ENCODE data around the gene SPON2. TPM values are rescaled to one million over a fixed set of nuclear protein-coding genes. Genes with fewer than 3 reads are reported as not detected.
"Not testable (repeated sequence)": the region's sequence is repeated elsewhere in the genome, so short reads cannot be mapped to it uniquely, and the experiment has no call there.

Gene SPON2
- total RNA-seq, 2 donors from 2014 or later = 7.0 to 17.4 TPM

DNA sequence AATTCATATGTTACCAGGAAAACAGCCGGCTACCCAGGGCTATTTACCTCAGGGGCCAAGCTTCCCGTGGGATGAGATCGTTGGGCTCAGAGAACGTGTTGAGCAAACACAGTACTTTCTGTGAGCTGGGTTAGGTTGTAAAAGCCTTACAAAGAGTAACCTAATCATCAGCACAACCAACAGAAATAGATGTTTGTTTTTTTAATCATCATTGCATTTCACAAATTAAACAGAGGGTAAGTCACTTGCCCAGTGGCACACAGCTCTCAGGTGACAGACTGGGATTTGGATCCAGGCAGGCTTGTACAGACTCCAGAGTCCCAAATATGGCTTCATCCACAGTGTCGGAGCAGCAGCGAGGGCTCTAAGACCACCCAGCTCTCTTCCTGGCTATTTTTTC, 20.1 kb downstream of the SPON2 start:
- no peaks in the 10 kb centered on the region for H3K36me3 Mint-ChIP-seq
- ATAC-seq (no peak), DNase-seq (ENCODE audit: low spot score in 2 of 2) (no peak)
- no peaks in the 10 kb centered on the region for H3K9me3 Mint-ChIP-seq
- H3K27ac Mint-ChIP-seq = no peak overlapping the region

DNA sequence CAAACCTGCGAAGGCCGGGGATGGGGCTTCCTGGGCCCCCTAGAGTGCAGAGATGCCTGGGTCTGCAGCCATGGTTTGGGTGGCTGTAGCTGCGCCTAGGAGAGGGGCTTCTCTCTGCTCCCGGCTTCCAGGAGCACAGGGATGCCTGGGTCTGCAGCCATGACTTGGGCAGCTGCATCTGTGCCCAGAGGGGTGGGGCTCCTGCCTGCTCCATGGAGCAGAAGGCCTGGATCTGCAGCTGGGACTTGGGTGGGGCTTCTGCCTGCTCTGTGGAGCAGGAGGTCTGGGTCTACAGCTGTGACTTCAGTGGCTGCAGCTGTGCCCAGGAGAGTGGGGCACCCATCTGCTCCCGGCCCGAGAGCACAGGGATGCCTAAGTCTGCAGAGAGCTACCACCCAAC, 20.8 kb downstream of the SPON2 start:
- no peak overlapping the region for H3K27ac Mint-ChIP-seq
- no peaks in the 10 kb centered on the region for H3K9me3 Mint-ChIP-seq
- ATAC-seq (no peak), DNase-seq (ENCODE audit: low spot score in 2 of 2) (no peak)
- H3K36me3 Mint-ChIP-seq = no peaks in the 10 kb centered on the region

DNA sequence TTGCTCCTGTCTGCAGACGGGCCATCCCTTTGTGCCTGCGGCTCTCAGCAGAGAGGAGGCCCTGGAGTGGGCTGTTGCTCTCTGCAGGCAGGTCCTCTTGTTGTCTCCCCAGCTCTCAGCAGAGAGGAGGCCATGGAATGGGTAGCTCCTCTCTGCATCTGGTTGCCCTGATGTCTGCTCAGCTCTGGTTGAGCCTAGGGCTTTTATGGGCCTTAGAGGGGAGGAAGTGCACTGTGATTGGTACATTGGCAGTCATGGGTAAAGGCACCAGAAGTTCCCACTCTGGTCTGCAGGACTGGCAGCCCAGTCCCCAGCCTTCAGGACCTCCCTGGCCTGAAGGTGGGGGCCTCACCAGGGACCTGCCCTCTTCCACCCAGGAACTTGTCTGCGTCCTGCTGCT, 21.5 kb downstream of the SPON2 start:
- DNase-seq (ENCODE audit: low spot score in 2 of 2) = no peak
- H3K27ac Mint-ChIP-seq = no peak overlapping the region
- no peaks in the 10 kb centered on the region for H3K9me3 Mint-ChIP-seq
- ATAC-seq = no peak
- H3K36me3 Mint-ChIP-seq = no peaks in the 10 kb centered on the region

DNA sequence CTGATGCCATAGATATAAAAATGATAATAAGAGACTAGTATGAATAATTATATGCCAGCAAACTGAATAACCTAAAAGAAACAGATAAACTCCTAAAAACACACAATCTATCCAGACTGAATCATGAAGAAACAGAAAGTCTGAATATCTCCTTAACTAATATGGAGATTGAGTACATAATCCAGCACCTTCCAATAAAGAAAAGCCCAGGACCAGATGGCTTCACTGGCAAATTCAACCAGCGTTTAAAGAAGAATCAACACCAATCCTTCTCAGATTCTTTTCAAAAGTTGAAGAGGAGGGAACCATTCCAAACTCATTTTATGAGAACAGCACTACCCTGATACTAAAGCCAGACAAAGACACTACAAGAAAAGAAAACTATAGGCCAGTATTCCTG, 32.5 kb downstream of the SPON2 start:
- Mint-ChIP-seq H3K9me3 (no peaks in the 10 kb centered on the region), H3K27ac (no peak overlapping the region), H3K36me3 (no peaks in the 10 kb centered on the region)
- no peak for DNase-seq (ENCODE audit: low spot score in 2 of 2)
- ATAC-seq = no peak

DNA sequence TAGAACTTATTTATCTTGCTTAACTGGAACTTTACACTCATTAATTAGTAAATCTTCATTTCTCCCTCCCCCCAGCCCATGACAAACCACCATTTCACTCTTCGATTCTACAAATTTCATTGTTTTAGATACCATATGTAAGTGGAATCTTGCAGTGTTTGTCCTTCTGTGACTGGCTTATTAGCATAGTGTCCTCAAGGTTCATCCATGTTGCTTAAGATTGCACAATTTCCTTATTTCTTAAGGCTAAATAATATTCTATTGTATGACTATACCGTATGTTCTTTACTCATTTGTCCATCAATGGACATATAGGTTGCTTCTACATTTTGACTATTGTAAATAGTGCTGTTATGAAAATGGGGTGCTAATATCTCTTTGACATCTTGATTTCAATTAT, 34.5 kb downstream of the SPON2 start:
- DNase-seq (ENCODE audit: low spot score in 2 of 2) = no peak
- no peaks in the 10 kb centered on the region for H3K9me3 Mint-ChIP-seq
- no peaks in the 10 kb centered on the region for H3K36me3 Mint-ChIP-seq
- ATAC-seq = no peak
- peak overlapping the region in 1 of 2 donors; percentile 70 for H3K27ac Mint-ChIP-seq

DNA sequence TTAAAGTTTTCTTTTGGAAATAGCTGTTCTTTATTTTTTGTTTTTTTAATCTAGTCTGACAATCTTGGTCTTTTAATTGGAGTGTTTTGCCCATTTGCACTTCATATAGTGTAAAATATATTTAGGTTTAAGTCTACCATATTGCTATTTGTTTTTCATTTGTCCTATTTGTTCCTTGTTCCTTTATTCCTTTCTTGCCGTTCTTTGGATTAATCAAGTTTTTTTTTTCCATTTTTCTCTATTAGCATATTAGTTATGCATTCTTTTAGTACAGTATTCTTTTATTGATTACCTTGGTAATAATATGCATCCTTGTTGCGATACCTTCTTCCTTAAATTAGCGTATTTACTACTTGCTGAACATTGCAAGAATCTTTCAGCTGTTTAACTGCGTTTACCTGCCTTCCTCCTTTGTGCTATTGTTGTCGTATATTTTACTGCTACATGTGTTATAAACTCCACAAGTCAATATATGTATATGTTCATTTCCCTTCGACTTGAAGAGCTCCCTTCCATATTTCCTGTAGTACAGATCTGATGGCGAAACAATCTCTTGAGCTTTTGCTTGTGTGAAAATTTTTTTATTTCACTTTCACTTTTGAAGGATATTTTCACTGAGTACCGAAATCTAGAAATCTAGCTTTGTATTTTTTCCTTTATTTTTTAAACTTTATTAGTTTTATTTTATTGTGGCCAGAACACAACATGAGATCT, 35.2 kb downstream of the SPON2 start:
- no peak for ATAC-seq

DNA sequence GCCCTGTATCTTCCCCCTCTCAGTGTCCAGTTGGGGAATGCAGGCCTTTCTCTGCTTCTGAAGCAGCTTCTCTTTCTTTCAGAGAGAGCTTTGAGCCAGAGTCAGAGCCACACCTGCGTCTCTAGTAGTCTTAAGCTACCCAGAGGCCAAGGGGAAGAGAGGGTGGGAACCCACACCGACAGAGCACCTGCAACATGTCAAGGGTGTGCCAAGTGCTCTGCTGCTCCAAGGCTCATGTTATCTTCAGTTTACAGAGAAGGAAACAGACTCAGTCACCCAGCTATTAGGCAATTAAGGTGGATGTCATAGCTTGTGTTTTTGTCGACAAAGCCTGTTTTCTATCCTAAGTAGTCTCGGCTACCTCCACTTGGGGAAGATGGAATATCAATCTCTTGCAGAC, 36.3 kb downstream of the SPON2 start:
- Mint-ChIP-seq H3K9me3 (no peaks in the 10 kb centered on the region), H3K27ac (no peak overlapping the region), H3K36me3 (no peaks in the 10 kb centered on the region)
- DNase-seq (ENCODE audit: low spot score in 2 of 2) = no peak
- ATAC-seq = no peak

More for the DNA sequence above, 35.2 kb downstream of the SPON2 start:
- H3K36me3 Mint-ChIP-seq = no peaks in the 10 kb centered on the region
- H3K9me3 Mint-ChIP-seq = no peaks in the 10 kb centered on the region
- DNase-seq (ENCODE audit: low spot score in 2 of 2) = no peak
- peak overlapping the region in 1 of 2 donors; percentile 70 for H3K27ac Mint-ChIP-seq

DNA sequence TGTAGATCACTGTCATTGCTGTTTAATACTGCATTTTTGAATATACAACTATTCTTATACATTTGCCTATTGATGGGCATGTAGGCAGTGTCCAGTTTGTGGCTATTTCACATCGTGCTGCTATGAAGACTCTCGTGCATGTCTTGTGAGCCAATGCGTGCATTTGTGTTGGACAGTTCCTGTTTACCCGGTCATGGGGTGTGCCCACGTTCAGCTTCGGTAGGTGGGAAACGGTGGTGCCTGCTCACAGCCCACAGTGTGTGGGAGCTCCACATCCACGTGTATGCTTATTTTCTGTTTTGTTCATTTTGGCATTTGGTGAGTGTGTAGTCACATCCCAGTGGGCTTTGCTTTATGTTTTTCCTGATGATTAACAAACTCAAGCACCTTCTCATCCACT, 39.4 kb downstream of the SPON2 start:
- H3K27ac Mint-ChIP-seq = no peak overlapping the region
- no peaks in the 10 kb centered on the region for H3K9me3 Mint-ChIP-seq
- DNase-seq (ENCODE audit: low spot score in 2 of 2) (no peak), ATAC-seq (no peak)
- H3K36me3 Mint-ChIP-seq = no peaks in the 10 kb centered on the region

DNA sequence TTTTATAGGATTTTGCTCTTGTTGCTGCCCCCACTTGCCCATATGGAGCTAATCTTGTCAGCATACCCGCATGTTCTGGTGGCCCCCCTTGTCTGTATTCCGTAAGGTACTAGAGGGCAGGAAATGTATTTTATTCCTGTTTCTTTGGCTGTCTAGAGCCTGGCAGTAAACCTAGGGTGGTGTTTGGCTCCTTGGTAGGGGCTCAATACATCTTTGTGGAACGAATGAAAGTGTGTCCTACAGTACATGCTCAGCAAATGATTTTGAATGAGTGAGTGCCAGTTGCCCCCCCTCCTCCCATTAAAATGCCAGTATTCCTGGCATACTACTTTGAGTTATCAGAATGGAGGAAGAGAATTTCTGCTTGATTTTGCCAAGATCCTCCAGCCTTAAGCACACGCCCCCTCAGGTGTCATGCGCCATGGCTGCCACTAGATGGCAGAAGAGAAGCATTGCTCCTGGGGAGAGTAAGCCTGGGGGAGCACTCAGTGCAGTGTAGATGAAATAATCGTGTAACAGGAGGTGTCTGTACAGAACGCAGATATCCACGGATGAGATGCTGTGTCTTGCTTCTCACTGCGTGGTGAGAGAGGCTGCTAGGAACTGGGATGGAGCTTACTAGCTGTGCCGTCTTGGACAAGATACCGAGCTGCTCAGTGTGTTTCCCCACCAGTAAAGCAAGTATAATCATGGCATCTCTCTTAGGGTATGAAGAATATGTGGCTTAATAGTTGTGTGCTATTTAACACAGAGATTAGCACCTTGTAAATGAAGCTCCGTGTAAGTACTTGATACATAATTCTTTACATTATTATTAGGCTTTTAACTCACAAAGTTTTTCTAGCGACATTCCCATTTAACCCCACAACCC, 41.8 kb downstream of the SPON2 start:
- ATAC-seq (peak; percentile 96 to 98), DNase-seq (ENCODE audit: low spot score in 2 of 2) (peak; percentile 63 to 81)
- H3K36me3 Mint-ChIP-seq = no peaks in the 10 kb centered on the region
- no peak overlapping the region for H3K27ac Mint-ChIP-seq
- no peaks in the 10 kb centered on the region for H3K9me3 Mint-ChIP-seq

DNA sequence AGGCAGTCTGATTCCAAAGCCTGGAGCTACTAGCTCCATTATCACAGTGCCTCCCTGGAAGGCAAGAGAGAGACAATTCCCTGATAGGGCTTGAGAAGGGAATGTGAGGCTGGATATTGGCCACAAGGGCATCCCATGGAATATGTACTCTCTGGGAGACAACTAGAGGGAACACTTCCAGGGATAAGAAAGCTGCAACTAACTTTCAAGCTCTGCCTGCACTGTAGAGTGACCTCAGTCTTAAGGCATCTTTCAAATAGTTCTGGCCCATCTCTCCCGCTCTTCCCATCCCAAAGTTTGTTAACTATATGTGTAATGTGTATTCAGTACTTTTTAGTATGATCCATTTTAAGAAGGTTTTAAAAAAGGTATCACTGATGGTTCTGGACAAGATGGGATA, 45.9 kb downstream of the SPON2 start:
- Mint-ChIP-seq H3K36me3 (no peaks in the 10 kb centered on the region), H3K9me3 (no peaks in the 10 kb centered on the region), H3K27ac (no peak overlapping the region)
- ATAC-seq (no peak), DNase-seq (ENCODE audit: low spot score in 2 of 2) (no peak)

DNA sequence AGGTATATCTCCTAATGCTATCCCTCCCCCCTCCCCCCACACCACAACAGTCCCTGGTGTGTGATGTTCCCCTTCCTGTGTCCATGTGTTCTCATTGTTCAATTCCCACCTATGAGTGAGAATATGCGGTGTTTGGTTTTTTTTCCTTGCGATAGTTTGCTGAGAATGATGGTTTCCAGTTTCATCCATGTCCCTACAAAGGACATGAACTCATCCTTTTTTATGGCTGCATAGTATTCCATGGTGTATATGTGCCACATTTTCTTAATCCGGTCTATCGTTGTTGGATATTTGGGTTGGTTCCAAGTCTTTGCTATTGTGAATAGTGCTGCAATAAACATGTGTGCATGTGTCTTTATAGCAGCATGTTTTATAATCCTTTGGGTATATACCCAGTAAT, 46.9 kb downstream of the SPON2 start:
- not testable (repeated sequence) for H3K36me3 Mint-ChIP-seq; H3K9me3 Mint-ChIP-seq; DNase-seq (ENCODE audit: low spot score in 2 of 2); ATAC-seq; H3K27ac Mint-ChIP-seq

DNA sequence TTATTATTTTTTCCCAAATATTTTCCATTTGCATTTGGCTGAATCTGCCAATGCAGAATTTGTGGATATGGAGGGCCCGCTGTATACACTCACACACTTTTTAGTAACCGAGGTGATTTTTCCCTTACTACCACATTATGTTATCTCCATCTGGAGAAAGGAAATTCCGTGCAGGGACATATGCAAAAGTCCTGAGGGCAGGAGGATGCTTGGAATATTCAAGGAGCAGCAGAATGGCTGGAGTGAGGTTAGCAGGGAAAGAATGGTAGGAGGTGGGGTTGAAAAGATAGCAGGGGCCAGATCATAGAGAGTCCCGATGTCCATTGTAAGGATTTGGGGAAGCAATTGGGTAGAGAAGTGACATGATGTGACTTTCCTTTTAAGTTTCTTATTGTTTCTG, 47.6 kb downstream of the SPON2 start:
- Mint-ChIP-seq H3K36me3 (no peaks in the 10 kb centered on the region), H3K27ac (no peak overlapping the region), H3K9me3 (no peaks in the 10 kb centered on the region)
- DNase-seq (ENCODE audit: low spot score in 2 of 2) (no peak), ATAC-seq (no peak)

DNA sequence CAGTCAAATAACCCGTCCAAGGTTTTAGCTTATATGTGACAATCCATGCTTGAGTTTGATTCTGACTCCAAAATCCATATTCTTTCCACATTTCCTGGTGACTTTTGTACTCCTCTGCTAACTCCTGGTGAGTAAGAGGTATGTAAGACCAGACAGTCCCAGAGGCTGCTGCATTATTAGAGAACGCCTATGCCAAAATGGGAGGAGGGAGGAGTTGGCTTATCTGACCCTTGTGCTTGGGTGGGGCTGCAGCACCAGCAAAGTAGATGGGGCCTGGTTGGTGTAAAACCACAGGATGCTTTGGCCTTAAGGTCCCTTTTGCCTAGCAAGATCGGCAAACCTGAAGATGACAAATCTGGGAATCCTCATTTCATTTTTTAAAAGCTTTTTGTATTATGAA, 49.9 kb downstream of the SPON2 start:
- no peaks in the 10 kb centered on the region for H3K36me3 Mint-ChIP-seq
- no peak for DNase-seq (ENCODE audit: low spot score in 2 of 2)
- no peak overlapping the region for H3K27ac Mint-ChIP-seq
- ATAC-seq = no peak
- no peaks in the 10 kb centered on the region for H3K9me3 Mint-ChIP-seq

Other genes with a start within 250 kb of the SPON2 start
- gene GAK, start 240.3 kb downstream of the SPON2 start, total RNA-seq = 100 to 1,000 TPM; 124 to 171 TPM
- 10 to 100 TPM; 12.1 to 13.9 TPM for gene TMEM175, start 240.1 kb downstream of the SPON2 start, total RNA-seq
- gene DGKQ, start 199.0 kb downstream of the SPON2 start, total RNA-seq = 1 to 10 TPM; 7.8 to 7.9 TPM
- gene IDUA, start 185.5 kb downstream of the SPON2 start, total RNA-seq = 10 to 100 TPM in 1 of 2 donors, 1 to 10 TPM in 1; 8.5 to 23.3 TPM
- gene SLC26A1, start 179.2 kb downstream of the SPON2 start, total RNA-seq = not detected
- gene FGFRL1, start 161.0 kb downstream of the SPON2 start, total RNA-seq = 10 to 100 TPM; 10.3 to 27.6 TPM
- 1 to 10 TPM; 3.5 to 4.5 TPM for gene RNF212, start 59.0 kb downstream of the SPON2 start, total RNA-seq
- 100 to 1,000 TPM in 1 of 2 donors, 10 to 100 TPM in 1; 74.7 to 177 TPM for gene CTBP1, start 76.5 kb upstream of the SPON2 start, total RNA-seq
- 10 to 100 TPM; 42.8 to 50.1 TPM for gene MAEA, start 117.3 kb upstream of the SPON2 start, total RNA-seq
- gene UVSSA, start 174.6 kb upstream of the SPON2 start, total RNA-seq = 10 to 100 TPM; 19.1 to 23.8 TPM
- not detected for gene NKX1-1, start 233.9 kb upstream of the SPON2 start, total RNA-seq